Hepatocyte (in vitro differentiated cells): ENCODE results near the gene CCM2.

Source experiments
- CTCF ChIP-seq: fragments of 200-600 bp; sonication (generic); IDR thresholded peaks from 2 replicates; pipeline ENCODE4 v1.5.1; 2016; ENCODE audit warnings: antibody characterized with exemption, mild to moderate bottlenecking; ENCODE audit not compliant: poor library complexity
- EZH2 ChIP-seq: fragments of 200-600 bp; sonication (generic); IDR thresholded peaks from 2 replicates; pipeline ENCODE4 v1.6.1; 2016; ENCODE audit warnings: antibody characterized with exemption, mild to moderate bottlenecking, borderline replicate concordance
- EZH2phosphoT487 ChIP-seq: fragments of 200-600 bp; sonication (generic); IDR thresholded peaks from one replicate; pipeline ENCODE4 v1.6.1; 2018; ENCODE audit warnings: antibody characterized with exemption, mild to moderate bottlenecking, low read depth, moderate library complexity; ENCODE audit not compliant: unreplicated experiment, severe bottlenecking

DNA sequence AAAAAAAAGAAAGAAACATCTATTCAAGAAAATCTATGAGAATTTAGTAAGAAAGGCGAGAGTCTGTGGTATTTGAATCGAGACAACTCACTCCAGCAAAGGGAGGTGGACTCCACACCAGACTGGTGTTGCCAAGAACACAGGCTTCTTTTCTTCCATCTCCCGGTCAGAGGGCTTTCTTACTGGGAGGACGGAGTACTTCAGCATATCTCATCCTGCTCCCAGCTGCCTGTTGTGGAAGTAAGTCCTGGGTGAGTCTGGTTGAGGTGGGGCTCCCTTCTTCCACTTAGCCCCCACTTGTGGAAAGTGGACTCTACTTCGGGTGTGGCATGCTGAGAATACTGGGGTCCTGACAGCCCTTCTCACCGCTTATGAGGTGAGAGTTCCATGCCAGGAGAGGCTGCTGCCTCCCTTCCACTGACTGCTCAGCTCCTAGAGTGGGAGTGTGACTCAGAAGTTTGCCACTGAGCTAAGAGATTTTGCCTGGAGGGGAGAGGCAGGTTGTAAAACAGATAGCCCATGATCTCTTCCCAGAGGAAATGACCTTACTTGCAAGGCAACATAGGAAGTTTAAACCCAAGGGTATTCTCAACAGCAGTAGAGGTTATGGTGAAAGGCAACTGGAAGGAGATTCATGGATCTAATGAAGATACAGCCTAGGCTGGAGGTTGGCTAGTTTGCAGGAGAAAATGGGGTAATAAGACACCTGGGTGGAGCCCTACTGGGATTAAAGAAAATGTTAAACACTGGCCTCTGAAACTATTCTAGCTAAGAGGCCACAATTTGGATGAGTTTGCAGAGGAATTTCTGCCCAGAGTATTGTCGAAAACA lies 92.3 kb downstream of the CCM2 start:
- no peak for TF ChIP-seq CTCF
- TF ChIP-seq EZH2 = no peak
- TF ChIP-seq EZH2phosphoT487 = no peak
